GM23338 (cell line): Measurements from ENCODE around the gene SERGEF. TPM values are rescaled to one million over a fixed set of nuclear protein-coding genes. Genes with fewer than 3 reads are reported as not detected.

Experiments
- ATAC-seq: fragments of 200-7000 bp; cut with Tn5 transposase; 3 replicates; pipeline ENCODE4 v1.9.1; 2020
- DNase-seq: peaks from one replicate; pipeline ENCODE4 v3.0.0-alpha.2; 2015; ENCODE audit warnings: low spot score
- H2AFZ ChIP-seq: fragments of 200-600 bp; sonication (generic); 2 replicates; pipeline ENCODE4 v1.8.0; 2016; ENCODE audit warnings: antibody characterized with exemption, mild to moderate bottlenecking, moderate library complexity
- H3F3A ChIP-seq: fragments of 200-600 bp; sonication (generic); replicated peaks from 2 replicates; pipeline ENCODE4 v1.8.0; 2017; ENCODE audit warnings: antibody characterized with exemption, mixed run types, low read depth
- H3K27ac ChIP-seq: fragments of 200-600 bp; sonication (generic); 2 replicates; pipeline ENCODE4 v1.6.1; 2016; ENCODE audit warnings: low read depth
- H3K27me3 ChIP-seq: fragments of 200-600 bp; sonication (generic); 2 replicates; pipeline ENCODE4 v1.8.0; 2016; ENCODE audit warnings: mild to moderate bottlenecking, mixed run types, moderate library complexity; ENCODE audit not compliant: insufficient read depth
- H3K36me3 ChIP-seq: fragments of 200-600 bp; sonication (generic); 2 replicates; pipeline ENCODE4 v1.8.0; 2016; ENCODE audit warnings: mild to moderate bottlenecking; ENCODE audit not compliant: insufficient read depth
- H3K4me1 ChIP-seq: fragments of 200-600 bp; sonication (generic); 2 replicates; pipeline ENCODE4 v1.8.0; 2016; ENCODE audit warnings: mild to moderate bottlenecking, moderate library complexity; ENCODE audit not compliant: insufficient read depth
- H3K4me2 ChIP-seq: fragments of 200-600 bp; sonication (generic); 2 replicates; pipeline ENCODE4 v1.7.1; 2017; ENCODE audit warnings: mixed run types
- H3K4me3 ChIP-seq: fragments of 200-600 bp; sonication (generic); 2 replicates; pipeline ENCODE4 v1.6.1; 2016; ENCODE audit warnings: mixed run types
- H3K79me2 ChIP-seq: fragments of 200-600 bp; sonication (generic); replicated peaks from 2 replicates; pipeline ENCODE4 v1.8.0; 2017; ENCODE audit warnings: mild to moderate bottlenecking; ENCODE audit not compliant: insufficient read depth
- H3K9me2 ChIP-seq: fragments of 200-600 bp; sonication (generic); 2 replicates; pipeline ENCODE4 v1.8.0; 2017; ENCODE audit not compliant: insufficient read depth
- H4K20me1 ChIP-seq: fragments of 200-600 bp; sonication (generic); replicated peaks from 2 replicates; pipeline ENCODE4 v1.8.0; 2017; ENCODE audit warnings: mild to moderate bottlenecking; ENCODE audit not compliant: insufficient read depth
- H3K27ac Mint-ChIP-seq: 2 replicates; pipeline ENCODE4 v1.8.0; 2020; ENCODE audit warnings: inconsistent platforms, mild to moderate bottlenecking, moderate library complexity, mixed read lengths
- H3K27me3 Mint-ChIP-seq: 3 replicates; pipeline ENCODE4 v1.8.0; 2022; ENCODE audit warnings: low read depth, mild to moderate bottlenecking, moderate library complexity, mixed read lengths, inconsistent platforms; ENCODE audit not compliant: insufficient read depth, poor library complexity
- H3K36me3 Mint-ChIP-seq: 3 replicates; pipeline ENCODE4 v1.8.0; 2021; ENCODE audit warnings: low read depth, mild to moderate bottlenecking, inconsistent platforms, moderate library complexity, mixed read lengths
- H3K4me1 Mint-ChIP-seq: 3 replicates; pipeline ENCODE4 v1.8.0; 2020; ENCODE audit warnings: mild to moderate bottlenecking, inconsistent platforms, mixed read lengths
- H3K4me3 Mint-ChIP-seq: 3 replicates; pipeline ENCODE4 v1.8.0; 2021; ENCODE audit warnings: moderate library complexity, mild to moderate bottlenecking, inconsistent platforms, mixed read lengths
- H3K9me3 Mint-ChIP-seq: 3 replicates; pipeline ENCODE4 v1.8.0; 2020; ENCODE audit warnings: moderate library complexity, mild to moderate bottlenecking, inconsistent platforms, mixed read lengths
- CREB1 ChIP-seq: fragments of 250-450 bp; sonication (Bioruptor Pico); IDR thresholded peaks from 2 replicates; pipeline ENCODE4 v1.5.0; 2020; ENCODE audit warnings: low read depth, mild to moderate bottlenecking, moderate library complexity
- CTCF ChIP-seq, 2 experiments: fragments of 200-600 bp in 1 of 2; sonication (generic) in 1 of 2; conservative IDR thresholded peaks; 2 replicates each; pipeline versions ENCODE4 v1.5.1 to v1.6.1; 2016 to 2017; ENCODE audit warnings: antibody characterized with exemption in 2 of 2, low read depth in 2 of 2, mild to moderate bottlenecking in 2 of 2, moderate library complexity in 1 of 2
- ETS1 ChIP-seq: IDR thresholded peaks from 2 replicates; pipeline ENCODE4 v1.6.1; 2016; ENCODE audit warnings: antibody characterized with exemption
- EZH2 ChIP-seq: fragments of 200-600 bp; sonication (generic); IDR thresholded peaks from one replicate; pipeline ENCODE4 v1.8.0; 2017; ENCODE audit warnings: antibody characterized with exemption, mild to moderate bottlenecking, low read depth; ENCODE audit not compliant: unreplicated experiment
- EZH2phosphoT487 ChIP-seq: fragments of 200-600 bp; sonication (generic); IDR thresholded peaks from one replicate; pipeline ENCODE4 v1.8.1; 2018; ENCODE audit warnings: antibody characterized with exemption; ENCODE audit not compliant: unreplicated experiment
- JUNB ChIP-seq: IDR thresholded peaks from one replicate; pipeline ENCODE4 v1.6.1; 2016; ENCODE audit warnings: antibody characterized with exemption; ENCODE audit not compliant: unreplicated experiment
- NANOG ChIP-seq: IDR thresholded peaks from 2 replicates; pipeline ENCODE4 v1.6.1; 2016; ENCODE audit warnings: antibody characterized with exemption, borderline replicate concordance
- POLR2AphosphoS5 ChIP-seq: IDR thresholded peaks from 2 replicates; pipeline ENCODE4 v1.6.1; 2016; ENCODE audit warnings: antibody characterized with exemption, low read depth
- REST ChIP-seq: IDR thresholded peaks from one replicate; pipeline ENCODE4 v1.6.1; 2018; ENCODE audit warnings: antibody characterized with exemption; ENCODE audit not compliant: unreplicated experiment
- ZNF114 ChIP-seq: fragments of 250-450 bp; sonication (Bioruptor Pico); IDR thresholded peaks from 2 replicates; pipeline ENCODE4 v1.5.0; 2020; ENCODE audit warnings: mild to moderate bottlenecking, moderate library complexity
- ZNF331 ChIP-seq: fragments of 250-450 bp; sonication (Bioruptor Pico); IDR thresholded peaks from 2 replicates; pipeline ENCODE4 v1.5.0; 2020; ENCODE audit warnings: low read depth, mild to moderate bottlenecking, moderate library complexity
- polyA plus RNA-seq: library from polyadenylated mRNA; unstranded; fragments of >200 nt; fragmentation: Nextera tagmentation; extraction: Ambion mirVana; gene quantifications from 2 replicates; pipeline ENCODE4 v1.2.1, GENCODE V29; 2016
- total RNA-seq: library from RNA; depleted of rRNA; stranded (reverse); fragments of >200 nt; shearing (Covaris generic); gene quantifications from 2 replicates; pipeline ENCODE4 v1.2.3, GENCODE V29; 2014
- TF ChIP-seq, protein P1 (sequence below): fragments of 250-450 bp; sonication (Bioruptor Pico); IDR thresholded peaks from 2 replicates; pipeline ENCODE4 v1.5.0; 2020; ENCODE audit warnings: mild to moderate bottlenecking, moderate library complexity

Gene SERGEF
- total and polyA plus RNA-seq, 2 experiments from 2014 or later = 24.2 to 27.9 TPM

DNA sequence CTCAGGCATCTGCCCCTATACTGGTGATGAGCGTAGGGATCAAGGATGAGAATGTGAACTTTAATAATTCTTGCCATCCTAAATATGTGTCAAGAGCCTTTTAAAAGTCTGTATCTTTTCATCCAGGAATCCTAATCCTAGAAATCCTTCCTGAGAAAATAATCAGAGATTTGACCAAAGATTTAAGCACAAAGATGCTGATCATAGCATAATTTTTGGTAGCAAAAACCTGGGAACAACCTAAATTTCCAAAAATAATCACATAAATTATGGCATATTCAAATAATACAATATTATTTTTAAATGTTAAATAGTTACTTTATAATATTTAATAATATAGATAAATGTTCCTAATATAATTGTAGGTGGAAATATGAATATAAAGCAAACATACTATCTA is 76.1 kb downstream of the SERGEF start (continued):
- no peak for TF ChIP-seq ETS1

DNA sequence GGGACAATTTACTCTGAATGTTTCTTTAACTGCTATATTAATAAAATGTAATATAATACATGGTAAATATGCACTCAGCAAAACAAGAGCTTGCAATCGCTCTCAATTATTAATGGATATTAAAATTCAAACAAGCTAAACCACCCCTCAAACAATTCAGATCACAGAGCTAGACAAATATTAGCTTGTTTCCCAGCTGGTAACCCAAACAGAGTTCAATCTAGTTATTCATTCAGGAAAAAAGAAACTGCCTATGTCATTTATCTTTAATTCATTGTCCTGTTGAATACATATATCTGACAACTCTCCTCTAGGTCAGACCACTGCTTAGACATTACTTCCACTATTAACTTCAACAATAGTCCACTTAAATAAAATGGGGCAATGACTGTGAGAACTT is 78.7 kb downstream of the SERGEF start:
- DNase-seq (no peak), ATAC-seq (no peak)
- Mint-ChIP-seq H3K27ac (no peak overlapping the region), H3K27me3 (no peaks in the 10 kb centered on the region), H3K4me1 (peaks cover 22% of the 10 kb centered on the region; the same call in 2 of the 3 replicates), H3K4me3 (no peak overlapping the region), H3K9me3 (peaks cover 5% of the 10 kb centered on the region; the same call in 2 of the 3 replicates), H3K36me3 (peaks cover 5% of the 10 kb centered on the region; the same call in 2 of the 3 replicates)
- Histone ChIP-seq H3K36me3 (no peaks in the 10 kb centered on the region), H3F3A (no peaks in the 10 kb centered on the region), H3K9me2 (no peaks in the 10 kb centered on the region), H3K4me2 (no peak overlapping the region), H3K27ac (no peak overlapping the region), H2AFZ (no peak overlapping the region), H4K20me1 (no peaks in the 10 kb centered on the region), H3K79me2 (no peaks in the 10 kb centered on the region), H3K27me3 (no peaks in the 10 kb centered on the region), H3K4me3 (no peak overlapping the region), H3K4me1 (peaks cover 14% of the 10 kb centered on the region; the same call in 1 of the 2 replicates)
- TF ChIP-seq ZNF331 = no peak
- TF ChIP-seq, protein P1, sequence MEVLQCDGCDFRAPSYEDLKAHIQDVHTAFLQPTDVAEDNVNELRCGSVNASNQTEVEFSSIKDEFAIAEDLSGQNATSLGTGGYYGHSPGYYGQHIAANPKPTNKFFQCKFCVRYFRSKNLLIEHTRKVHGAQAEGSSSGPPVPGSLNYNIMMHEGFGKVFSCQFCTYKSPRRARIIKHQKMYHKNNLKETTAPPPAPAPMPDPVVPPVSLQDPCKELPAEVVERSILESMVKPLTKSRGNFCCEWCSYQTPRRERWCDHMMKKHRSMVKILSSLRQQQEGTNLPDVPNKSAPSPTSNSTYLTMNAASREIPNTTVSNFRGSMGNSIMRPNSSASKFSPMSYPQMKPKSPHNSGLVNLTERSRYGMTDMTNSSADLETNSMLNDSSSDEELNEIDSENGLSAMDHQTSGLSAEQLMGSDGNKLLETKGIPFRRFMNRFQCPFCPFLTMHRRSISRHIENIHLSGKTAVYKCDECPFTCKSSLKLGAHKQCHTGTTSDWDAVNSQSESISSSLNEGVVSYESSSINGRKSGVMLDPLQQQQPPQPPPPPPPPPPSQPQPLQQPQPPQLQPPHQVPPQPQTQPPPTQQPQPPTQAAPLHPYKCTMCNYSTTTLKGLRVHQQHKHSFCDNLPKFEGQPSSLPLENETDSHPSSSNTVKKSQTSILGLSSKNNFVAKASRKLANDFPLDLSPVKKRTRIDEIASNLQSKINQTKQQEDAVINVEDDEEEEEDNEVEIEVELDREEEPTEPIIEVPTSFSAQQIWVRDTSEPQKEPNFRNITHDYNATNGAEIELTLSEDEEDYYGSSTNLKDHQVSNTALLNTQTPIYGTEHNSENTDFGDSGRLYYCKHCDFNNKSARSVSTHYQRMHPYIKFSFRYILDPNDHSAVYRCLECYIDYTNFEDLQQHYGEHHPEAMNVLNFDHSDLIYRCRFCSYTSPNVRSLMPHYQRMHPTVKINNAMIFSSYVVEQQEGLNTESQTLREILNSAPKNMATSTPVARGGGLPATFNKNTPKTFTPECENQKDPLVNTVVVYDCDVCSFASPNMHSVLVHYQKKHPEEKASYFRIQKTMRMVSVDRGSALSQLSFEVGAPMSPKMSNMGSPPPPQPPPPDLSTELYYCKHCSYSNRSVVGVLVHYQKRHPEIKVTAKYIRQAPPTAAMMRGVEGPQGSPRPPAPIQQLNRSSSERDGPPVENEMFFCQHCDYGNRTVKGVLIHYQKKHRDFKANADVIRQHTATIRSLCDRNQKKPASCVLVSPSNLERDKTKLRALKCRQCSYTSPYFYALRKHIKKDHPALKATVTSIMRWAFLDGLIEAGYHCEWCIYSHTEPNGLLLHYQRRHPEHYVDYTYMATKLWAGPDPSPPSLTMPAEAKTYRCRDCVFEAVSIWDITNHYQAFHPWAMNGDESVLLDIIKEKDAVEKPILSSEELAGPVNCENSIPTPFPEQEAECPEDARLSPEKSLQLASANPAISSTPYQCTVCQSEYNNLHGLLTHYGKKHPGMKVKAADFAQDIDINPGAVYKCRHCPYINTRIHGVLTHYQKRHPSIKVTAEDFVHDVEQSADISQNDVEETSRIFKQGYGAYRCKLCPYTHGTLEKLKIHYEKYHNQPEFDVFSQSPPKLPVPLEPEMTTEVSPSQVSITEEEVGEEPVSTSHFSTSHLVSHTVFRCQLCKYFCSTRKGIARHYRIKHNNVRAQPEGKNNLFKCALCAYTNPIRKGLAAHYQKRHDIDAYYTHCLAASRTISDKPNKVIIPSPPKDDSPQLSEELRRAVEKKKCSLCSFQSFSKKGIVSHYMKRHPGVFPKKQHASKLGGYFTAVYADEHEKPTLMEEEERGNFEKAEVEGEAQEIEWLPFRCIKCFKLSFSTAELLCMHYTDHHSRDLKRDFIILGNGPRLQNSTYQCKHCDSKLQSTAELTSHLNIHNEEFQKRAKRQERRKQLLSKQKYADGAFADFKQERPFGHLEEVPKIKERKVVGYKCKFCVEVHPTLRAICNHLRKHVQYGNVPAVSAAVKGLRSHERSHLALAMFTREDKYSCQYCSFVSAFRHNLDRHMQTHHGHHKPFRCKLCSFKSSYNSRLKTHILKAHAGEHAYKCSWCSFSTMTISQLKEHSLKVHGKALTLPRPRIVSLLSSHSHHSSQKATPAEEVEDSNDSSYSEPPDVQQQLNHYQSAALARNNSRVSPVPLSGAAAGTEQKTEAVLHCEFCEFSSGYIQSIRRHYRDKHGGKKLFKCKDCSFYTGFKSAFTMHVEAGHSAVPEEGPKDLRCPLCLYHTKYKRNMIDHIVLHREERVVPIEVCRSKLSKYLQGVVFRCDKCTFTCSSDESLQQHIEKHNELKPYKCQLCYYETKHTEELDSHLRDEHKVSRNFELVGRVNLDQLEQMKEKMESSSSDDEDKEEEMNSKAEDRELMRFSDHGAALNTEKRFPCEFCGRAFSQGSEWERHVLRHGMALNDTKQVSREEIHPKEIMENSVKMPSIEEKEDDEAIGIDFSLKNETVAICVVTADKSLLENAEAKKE (CRISPR knock-in tag) = no peak
- TF ChIP-seq JUNB = no peak
- TF ChIP-seq CREB1 (CRISPR knock-in tag) = no peak
- TF ChIP-seq EZH2 = no peak
- no peak for TF ChIP-seq POLR2AphosphoS5
- no peak for TF ChIP-seq REST
- no peak for TF ChIP-seq ZNF114 (CRISPR knock-in tag)
- no peak for TF ChIP-seq NANOG
- no peak for TF ChIP-seq ETS1
- TF ChIP-seq CTCF (conservative IDR thresholded peaks at IDR 0.05; ENCODE audit: low read depth in 2 of 2) = no peak
- TF ChIP-seq EZH2phosphoT487 = no peak
